HCT116 (cell line): ENCODE results near the gene SUPT20HL1. TPM values are rescaled to one million over a fixed set of nuclear protein-coding genes. Genes with fewer than 3 reads are reported as not detected.

Experiments
- ATAC-seq: fragments of 200-7000 bp; cut with Tn5 transposase; 2 replicates; pipeline ENCODE4 v1.9.1; 2020; ENCODE audit warnings: mild to moderate bottlenecking, moderate library complexity
- BruUV-seq: library from RNA; stranded (reverse); fragments of 400-500 nt; replicated peaks from 2 replicates; lab custom pipeline; 2021; lab: Mats Ljungman, UMichigan
- CTCF ChIA-PET: fragments of 300-600 bp; sonication (Branson Sonifier 250); formaldehyde crosslinking; loops from one replicate; lab custom pipeline; 2021; ENCODE audit warnings: antibody characterized with exemption; lab: Charles Lee
- POLR2A ChIA-PET: fragments of 300-600, 350-600 bp; sonication (Branson Sonifier 250); formaldehyde crosslinking; loops from one replicate; lab custom pipeline; 2021; ENCODE audit warnings: antibody characterized with exemption; lab: Charles Lee
- RAD21 ChIA-PET, 2 experiments: fragments of 300-600 bp; sonication (Branson Sonifier 250); formaldehyde crosslinking; loops; one replicate each; lab custom pipeline; 2023; ENCODE audit warnings: low total read pairs in 2 of 2; ENCODE audit not compliant: uncharacterized antibody in 2 of 2, unreplicated experiment in 2 of 2, low non-redundant PET in 1 of 2; lab: Charles Lee
- DNase-seq: peaks from one replicate; pipeline ENCODE4 v3.0.0-alpha.2; 2010; ENCODE audit warnings: low read depth, low spot score
- H2AFZ ChIP-seq: fragments of 200-600 bp; shearing (Covaris generic), sonication (generic); 2 replicates; pipeline ENCODE4 v1.6.1; 2017; ENCODE audit warnings: low read depth, mixed run types, mixed read lengths, antibody characterized with exemption, low read length; ENCODE audit not compliant: poor library complexity, severe bottlenecking
- H3K27ac ChIP-seq: 2 replicates; pipeline ENCODE4 v1.5.1; 2012; ENCODE audit warnings: low read depth, low read length
- H3K27me3 ChIP-seq: fragments of 200-600 bp; sonication (generic); 2 replicates; pipeline ENCODE4 v1.6.1; 2016; ENCODE audit warnings: mixed run types, low read length, mixed read lengths; ENCODE audit not compliant: insufficient read depth
- H3K36me3 ChIP-seq, 2 experiments: fragments of 200-500 bp in 1 of 2; fragments of 200-600 bp in 1 of 2; sonication (Bioruptor generic) in 1 of 2; sonication (generic) in 1 of 2; 2 replicates each; pipeline versions ENCODE4 v1.5.1 to v1.6.1; 2014 to 2016; ENCODE audit warnings: low read length in 2 of 2, inconsistent platforms in 1 of 2, mixed read lengths in 1 of 2, mixed run types in 1 of 2; ENCODE audit not compliant: insufficient read depth in 2 of 2, control insufficient read depth in 1 of 2
- H3K4me1 ChIP-seq, 2 experiments: fragments of 200-600 bp in 1 of 2; sonication (generic) in 1 of 2; 2 replicates each; pipeline versions ENCODE4 v1.5.1 to v1.6.1; 2012 to 2017; ENCODE audit warnings: low read length in 2 of 2, inconsistent platforms in 1 of 2, mild to moderate bottlenecking in 1 of 2, mixed read lengths in 1 of 2, mixed run types in 1 of 2, moderate library complexity in 1 of 2; ENCODE audit not compliant: insufficient read depth in 2 of 2, control insufficient read depth in 1 of 2
- H3K4me2 ChIP-seq: fragments of 200-600 bp; sonication (generic); 2 replicates; pipeline ENCODE4 v1.6.1; 2017; ENCODE audit warnings: mixed run types, low read length, mixed read lengths
- H3K4me3 ChIP-seq, 2 experiments: fragments of 200-600 bp in 1 of 2; sonication (generic) in 1 of 2; replicated peaks in 1 of 2; 2 replicates each; pipeline ENCODE4 v1.5.1; 2011 to 2016; ENCODE audit warnings: low read length in 2 of 2, control low read depth in 1 of 2, low read depth in 1 of 2, mild to moderate bottlenecking in 1 of 2, mixed read lengths in 1 of 2, mixed run types in 1 of 2
- H3K79me2 ChIP-seq: fragments of 200-600 bp; sonication (generic); 2 replicates; pipeline ENCODE4 v1.6.1; 2017; ENCODE audit warnings: mild to moderate bottlenecking, mixed run types, low read length, moderate library complexity, mixed read lengths; ENCODE audit not compliant: insufficient read depth
- H3K9ac ChIP-seq: fragments of 200-600 bp; sonication (generic); 2 replicates; pipeline ENCODE4 v1.6.1; 2016; ENCODE audit warnings: low read length, mixed read lengths
- H3K9me2 ChIP-seq: fragments of 200-600 bp; sonication (generic), shearing (Covaris generic); 2 replicates; pipeline ENCODE4 v1.6.1; 2017; ENCODE audit warnings: mixed run types, mild to moderate bottlenecking, moderate library complexity; ENCODE audit not compliant: insufficient read depth
- H3K9me3 ChIP-seq, 2 experiments: fragments of 200-500 bp in 1 of 2; fragments of 200-600 bp in 1 of 2; sonication (Bioruptor generic) in 1 of 2; sonication (generic) in 1 of 2; 2 replicates each; pipeline ENCODE4 v1.6.1; 2014 to 2017; ENCODE audit warnings: low read length in 2 of 2, mixed read lengths in 2 of 2, inconsistent platforms in 1 of 2, low read depth in 1 of 2, mild to moderate bottlenecking in 1 of 2, mixed run types in 1 of 2, moderate library complexity in 1 of 2; ENCODE audit not compliant: control insufficient read depth in 1 of 2, insufficient read depth in 1 of 2
- H4K20me1 ChIP-seq: fragments of 200-600 bp; sonication (generic), shearing (Covaris generic); 2 replicates; pipeline ENCODE4 v1.6.1; 2017; ENCODE audit warnings: mixed run types, mild to moderate bottlenecking, moderate library complexity; ENCODE audit not compliant: insufficient read depth
- CBX3 ChIP-seq: IDR thresholded peaks from 2 replicates; pipeline ENCODE4 v1.6.1; 2012; ENCODE audit warnings: low read depth
- CEBPB ChIP-seq: IDR thresholded peaks from 2 replicates; pipeline ENCODE4 v1.6.1; 2012; ENCODE audit warnings: low read depth
- CTCF ChIP-seq, 3 experiments: fragments of 200-600 bp in 1 of 3; sonication (generic) in 1 of 3; IDR thresholded peaks in 2 of 3; conservative IDR thresholded peaks in 1 of 3; 2 replicates each; pipeline ENCODE4 v1.5.1; 2012 to 2017; ENCODE audit warnings: low read depth in 2 of 3, low read length in 2 of 3, antibody characterized with exemption in 1 of 3, borderline replicate concordance in 1 of 3, control low read depth in 1 of 3, mild to moderate bottlenecking in 1 of 3, mixed read lengths in 1 of 3, mixed run types in 1 of 3, moderate library complexity in 1 of 3; ENCODE audit not compliant: insufficient read depth in 1 of 3
- EGR1 ChIP-seq: IDR thresholded peaks from 2 replicates; pipeline ENCODE4 v1.6.1; 2012; ENCODE audit warnings: low read depth
- ELF1 ChIP-seq: IDR thresholded peaks from 2 replicates; pipeline ENCODE4 v1.6.1; 2012; ENCODE audit warnings: low read depth, borderline replicate concordance
- EZH2 ChIP-seq: fragments of 200-600 bp; sonication (generic); IDR thresholded peaks from 2 replicates; pipeline ENCODE4 v1.6.1; 2017; ENCODE audit warnings: antibody characterized with exemption, mixed run types
- EZH2phosphoT487 ChIP-seq: fragments of 200-600 bp; IDR thresholded peaks from 2 replicates; pipeline ENCODE4 v1.6.1; 2018; ENCODE audit warnings: antibody characterized with exemption, borderline replicate concordance
- FOSL1 ChIP-seq: IDR thresholded peaks from 2 replicates; pipeline ENCODE4 v1.6.1; 2012; ENCODE audit warnings: low read depth
- MAX ChIP-seq: IDR thresholded peaks from 2 replicates; pipeline ENCODE4 v1.6.1; 2012
- POLR2AphosphoS5 ChIP-seq: IDR thresholded peaks from 2 replicates; pipeline ENCODE4 v1.6.1; 2011; ENCODE audit warnings: mild to moderate bottlenecking, low read depth, low read length, moderate library complexity
- RAD21 ChIP-seq: IDR thresholded peaks from 2 replicates; pipeline ENCODE4 v1.6.1; 2012; ENCODE audit warnings: low read depth, mild to moderate bottlenecking
- SIN3A ChIP-seq: IDR thresholded peaks from 2 replicates; pipeline ENCODE4 v1.6.1; 2012; ENCODE audit warnings: low read depth
- SP1 ChIP-seq: IDR thresholded peaks from 2 replicates; pipeline ENCODE4 v1.6.1; 2012; ENCODE audit warnings: low read depth
- ZFX ChIP-seq: fragments of 450-650 bp; IDR thresholded peaks from 2 replicates; pipeline ENCODE4 v1.6.1; 2017
- ZNF274 ChIP-seq: fragments of 200-500 bp; sonication (Bioruptor generic); IDR thresholded peaks from 2 replicates; pipeline ENCODE4 v1.6.1; 2014; ENCODE audit warnings: mild to moderate bottlenecking, low read depth, low read length, inconsistent platforms
- intact Hi-C: fragments of 100-400 bp; cut with micrococcal nuclease; formaldehyde crosslinking; loops from 2 replicates; pipeline ENCODE4 v1.10.0; 2022
- total RNA-seq: library from RNA; stranded (reverse); gene quantifications from one replicate; pipeline ENCODE4 v1.2.1, GENCODE V29; 2021; ENCODE audit not compliant: unreplicated experiment
- TF ChIP-seq, protein P1 (sequence below): IDR thresholded peaks from 2 replicates; pipeline ENCODE4 v1.6.1; 2011; ENCODE audit warnings: mild to moderate bottlenecking, low read length, moderate library complexity; ENCODE audit not compliant: insufficient replicate concordance; ENCODE audit errors: extremely low read depth
- TF ChIP-seq, protein P2 (sequence below): IDR thresholded peaks from 2 replicates; pipeline ENCODE4 v1.6.1; 2012

Gene SUPT20HL1
- total RNA-seq, 1 experiment from 2014 or later = not detected

DNA sequence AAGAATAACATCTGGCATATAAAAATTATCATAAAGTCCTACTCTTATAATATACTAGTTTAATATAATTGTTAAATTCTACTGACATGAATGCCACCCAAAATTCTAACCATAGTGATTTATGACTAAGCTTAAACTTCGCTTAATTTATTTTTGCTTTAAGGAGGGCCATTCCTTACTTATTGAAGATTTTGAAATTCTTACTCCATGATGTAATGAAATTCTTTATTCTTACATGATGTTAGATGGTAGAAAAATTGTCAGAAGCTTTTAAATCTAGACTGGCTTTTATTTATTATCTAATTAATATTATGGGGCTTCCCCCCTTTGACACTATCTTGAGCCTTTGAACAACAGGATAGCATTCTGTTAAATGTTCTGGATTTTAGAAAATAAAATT, 27.1 kb upstream of the SUPT20HL1 start:
- Histone ChIP-seq H3K27ac (no peak overlapping the region), H3K36me3 (no peaks in the 10 kb centered on the region), H3K79me2 (no peaks in the 10 kb centered on the region), H4K20me1 (no peaks in the 10 kb centered on the region), H3K4me1 (no peaks in the 10 kb centered on the region), H2AFZ (no peak overlapping the region), H3K4me3 (no peak overlapping the region), H3K4me2 (no peak overlapping the region), H3K27me3 (no peaks in the 10 kb centered on the region), H3K9me3 (no peaks in the 10 kb centered on the region), H3K9me2 (no peaks in the 10 kb centered on the region), H3K9ac (no peak overlapping the region)
- POLR2A ChIA-PET = no interaction called here
- intact Hi-C loops = no loop called here
- TF ChIP-seq ZNF274 = no peak
- no peak for TF ChIP-seq MAX
- no peak for TF ChIP-seq EZH2phosphoT487
- TF ChIP-seq RAD21 = no peak
- TF ChIP-seq POLR2AphosphoS5 = no peak
- no peak for TF ChIP-seq ELF1
- no peak for TF ChIP-seq CEBPB
- TF ChIP-seq CTCF (IDR thresholded peaks at IDR 0.05 in 2 of 3, conservative IDR thresholded peaks at IDR 0.05 in 1 of 3; ENCODE audit: borderline replicate concordance in 1 of 3, insufficient read depth in 1 of 3, low read depth in 2 of 3, low read length in 2 of 3) = no peak
- TF ChIP-seq SP1 = no peak
- no peak for TF ChIP-seq EZH2
- TF ChIP-seq FOSL1 = no peak
- TF ChIP-seq, protein P1, sequence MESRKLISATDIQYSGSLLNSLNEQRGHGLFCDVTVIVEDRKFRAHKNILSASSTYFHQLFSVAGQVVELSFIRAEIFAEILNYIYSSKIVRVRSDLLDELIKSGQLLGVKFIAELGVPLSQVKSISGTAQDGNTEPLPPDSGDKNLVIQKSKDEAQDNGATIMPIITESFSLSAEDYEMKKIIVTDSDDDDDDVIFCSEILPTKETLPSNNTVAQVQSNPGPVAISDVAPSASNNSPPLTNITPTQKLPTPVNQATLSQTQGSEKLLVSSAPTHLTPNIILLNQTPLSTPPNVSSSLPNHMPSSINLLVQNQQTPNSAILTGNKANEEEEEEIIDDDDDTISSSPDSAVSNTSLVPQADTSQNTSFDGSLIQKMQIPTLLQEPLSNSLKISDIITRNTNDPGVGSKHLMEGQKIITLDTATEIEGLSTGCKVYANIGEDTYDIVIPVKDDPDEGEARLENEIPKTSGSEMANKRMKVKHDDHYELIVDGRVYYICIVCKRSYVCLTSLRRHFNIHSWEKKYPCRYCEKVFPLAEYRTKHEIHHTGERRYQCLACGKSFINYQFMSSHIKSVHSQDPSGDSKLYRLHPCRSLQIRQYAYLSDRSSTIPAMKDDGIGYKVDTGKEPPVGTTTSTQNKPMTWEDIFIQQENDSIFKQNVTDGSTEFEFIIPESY = no peak
- TF ChIP-seq ZFX = no peak
- TF ChIP-seq, protein P2, sequence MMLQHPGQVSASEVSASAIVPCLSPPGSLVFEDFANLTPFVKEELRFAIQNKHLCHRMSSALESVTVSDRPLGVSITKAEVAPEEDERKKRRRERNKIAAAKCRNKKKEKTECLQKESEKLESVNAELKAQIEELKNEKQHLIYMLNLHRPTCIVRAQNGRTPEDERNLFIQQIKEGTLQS = no peak
- no peak for TF ChIP-seq CBX3
- TF ChIP-seq EGR1 = no peak
- TF ChIP-seq SIN3A = no peak
- CTCF ChIA-PET = no interaction called here
- DNase-seq = no peak
- RAD21 ChIA-PET = no interaction called here
- no TSS peak for BruUV-seq
- no peak for ATAC-seq
